ENCODE measurements around the gene CCDC138. TPM values are rescaled to one million over a fixed set of nuclear protein-coding genes. Genes with fewer than 3 reads are reported as not detected.
A peak's percentile ranks its signal among the peaks of the same experiment; 100 is the strongest.

CCDC138 gene
- total RNA-seq, 4 donors from 2014 or later, result 1.5 to 2.7 (median 2.1) TPM

- Histone ChIP-seq H3K27me3 (no peaks in the 10 kb centered on the region), H3K4me1 (peaks cover 0 to 11% (median 0%) of the 10 kb centered on the region in 3 donors), H3K4me3 (no peak overlapping the region), H3K27ac (no peak overlapping the region), H3K9me3 (no peaks in the 10 kb centered on the region), H3K36me3 (no peaks in the 10 kb centered on the region)
- TF ChIP-seq EP300 (IDR thresholded peaks at IDR 0.05), result no peak
- no peak for TF ChIP-seq POLR2AphosphoS5 (IDR thresholded peaks at IDR 0.05)
- TF ChIP-seq POLR2A (IDR thresholded peaks at IDR 0.05), result no peak
- TF ChIP-seq CTCF (IDR thresholded peaks at IDR 0.05), result no peak
- ATAC-seq, result peak; percentile 24
- WGBS, 2 donors (ENCODE audit: low coverage in 1 of 2), result 40 to 85% methylated on average over 1 to 4 of the region's 15 CpGs
Measured at GRCh38 chr2:108906403-108907077, 120.0 kb downstream of the CCDC138 start.

- no peak overlapping the region for H3K4me3 ChIP-seq
- WGBS, 2 donors (ENCODE audit: low coverage in 1 of 2), result no CpG with 5 or more reads among the region's 24 CpGs
- H3K4me1 ChIP-seq, result peaks cover 0 to 11% (median 0%) of the 10 kb centered on the region in 3 donors
- H3K27ac ChIP-seq, result no peak overlapping the region
- H3K9me3 ChIP-seq, result no peaks in the 10 kb centered on the region
- no peak for ATAC-seq
- no peaks in the 10 kb centered on the region for H3K36me3 ChIP-seq
- TF ChIP-seq POLR2AphosphoS5 (IDR thresholded peaks at IDR 0.05), result no peak
- TF ChIP-seq EP300 (IDR thresholded peaks at IDR 0.05), result no peak
- TF ChIP-seq CTCF (IDR thresholded peaks at IDR 0.05), result no peak
- no peak for TF ChIP-seq POLR2A (IDR thresholded peaks at IDR 0.05)
- H3K27me3 ChIP-seq, result no peaks in the 10 kb centered on the region
Measured at GRCh38 chr2:108907822-108908712, 121.5 kb downstream of the CCDC138 start.

GRCh38 chr2:108908713-108909070 lies 122.1 kb downstream of the CCDC138 start:
- no peak overlapping the region for H3K4me3 ChIP-seq
- WGBS, 2 donors (ENCODE audit: low coverage in 1 of 2), result 100% methylated on average over 1 of the region's 1 CpG; no CpG with 5 or more reads in 1 of the 2 donors
- H3K36me3 ChIP-seq, result no peaks in the 10 kb centered on the region
- no peak overlapping the region for H3K27ac ChIP-seq
- no peaks in the 10 kb centered on the region for H3K27me3 ChIP-seq
- H3K4me1 ChIP-seq, result peaks cover 0 to 11% (median 0%) of the 10 kb centered on the region in 3 donors
- no peak for TF ChIP-seq POLR2AphosphoS5 (IDR thresholded peaks at IDR 0.05)
- no peak for TF ChIP-seq POLR2A (IDR thresholded peaks at IDR 0.05)
- TF ChIP-seq EP300 (IDR thresholded peaks at IDR 0.05), result no peak
- no peak for TF ChIP-seq CTCF (IDR thresholded peaks at IDR 0.05)
- no peaks in the 10 kb centered on the region for H3K9me3 ChIP-seq
- no peak for ATAC-seq

GRCh38 chr2:108909275-108909823 lies 122.8 kb downstream of the CCDC138 start:
- H3K27me3 ChIP-seq, result no peaks in the 10 kb centered on the region
- ATAC-seq, result no peak
- H3K9me3 ChIP-seq, result no peaks in the 10 kb centered on the region
- H3K27ac ChIP-seq, result no peak overlapping the region
- TF ChIP-seq POLR2A (IDR thresholded peaks at IDR 0.05) (no peak), POLR2AphosphoS5 (IDR thresholded peaks at IDR 0.05) (no peak), EP300 (IDR thresholded peaks at IDR 0.05) (no peak), CTCF (IDR thresholded peaks at IDR 0.05) (no peak)
- H3K36me3 ChIP-seq, result no peaks in the 10 kb centered on the region
- no peak overlapping the region for H3K4me3 ChIP-seq
- peaks cover 0 to 11% (median 0%) of the 10 kb centered on the region in 3 donors for H3K4me1 ChIP-seq
- 81 to 90% methylated on average over 2 to 3 of the region's 9 CpGs for WGBS, 2 donors (ENCODE audit: low coverage in 1 of 2)

All from gastroesophageal sphincter (tissue), 4 donors.